Activated CD8-positive, alpha-beta memory T cell treated with anti-CD3 and anti-CD28 coated beads, Interleukin-2, amount 50 U/mL, for 48 hours (primary cell): ENCODE data around the gene PROCR.
"Not testable (repeated sequence)": the region's sequence is repeated elsewhere in the genome, so short reads cannot be mapped to it uniquely, and the experiment has no call there.

Experiments
- DNase-seq: peaks from one replicate; pipeline ENCODE4 v3.0.0-alpha.2; 2020

Gene PROCR

DNA sequence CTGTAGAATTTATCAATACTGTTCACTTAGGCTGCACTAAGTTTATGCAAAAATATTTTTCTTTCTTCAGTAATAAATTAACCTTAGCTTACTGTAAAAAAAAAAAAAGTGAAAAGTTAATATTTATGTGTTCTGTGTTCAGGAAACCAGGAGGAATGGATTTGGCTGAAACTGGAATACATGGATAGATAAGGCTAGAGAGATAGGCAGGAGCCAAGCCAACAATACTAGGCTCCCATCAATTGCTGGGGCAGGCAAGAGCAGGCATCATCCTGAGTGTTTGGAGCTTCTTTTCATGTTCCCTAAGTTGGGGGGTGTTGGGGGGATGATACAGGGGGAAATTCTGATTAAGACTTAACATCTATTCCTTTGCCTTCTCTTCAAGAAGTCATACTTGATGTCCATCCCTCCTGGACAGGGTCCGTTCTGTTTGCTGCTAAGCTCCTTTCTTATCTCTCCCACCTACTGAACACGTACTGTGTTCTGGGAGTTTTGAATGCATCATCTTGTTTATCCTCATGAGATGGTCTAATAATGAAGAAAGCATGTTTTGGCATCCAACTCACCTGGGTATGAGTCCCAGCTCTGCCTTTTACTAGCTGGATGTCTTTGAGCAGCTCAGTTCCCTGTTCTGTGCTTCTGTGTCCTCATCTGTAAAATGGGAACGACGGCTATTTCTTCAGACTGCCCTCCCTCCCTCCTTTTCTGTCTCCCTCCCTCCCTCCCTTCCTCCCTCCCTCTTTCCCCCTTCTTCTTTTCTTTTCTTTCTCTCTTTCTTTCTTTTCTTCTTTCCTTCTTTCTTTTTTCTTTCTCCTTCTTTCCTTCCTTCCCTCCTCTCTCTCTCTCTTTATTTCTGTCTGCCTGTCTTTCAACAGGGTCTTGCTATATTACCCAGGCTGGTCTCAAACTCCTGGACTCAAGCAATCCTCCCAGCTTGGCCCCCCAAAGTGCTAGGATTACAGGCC is 6.4 kb upstream of the PROCR start:
- no peak for DNase-seq

DNA sequence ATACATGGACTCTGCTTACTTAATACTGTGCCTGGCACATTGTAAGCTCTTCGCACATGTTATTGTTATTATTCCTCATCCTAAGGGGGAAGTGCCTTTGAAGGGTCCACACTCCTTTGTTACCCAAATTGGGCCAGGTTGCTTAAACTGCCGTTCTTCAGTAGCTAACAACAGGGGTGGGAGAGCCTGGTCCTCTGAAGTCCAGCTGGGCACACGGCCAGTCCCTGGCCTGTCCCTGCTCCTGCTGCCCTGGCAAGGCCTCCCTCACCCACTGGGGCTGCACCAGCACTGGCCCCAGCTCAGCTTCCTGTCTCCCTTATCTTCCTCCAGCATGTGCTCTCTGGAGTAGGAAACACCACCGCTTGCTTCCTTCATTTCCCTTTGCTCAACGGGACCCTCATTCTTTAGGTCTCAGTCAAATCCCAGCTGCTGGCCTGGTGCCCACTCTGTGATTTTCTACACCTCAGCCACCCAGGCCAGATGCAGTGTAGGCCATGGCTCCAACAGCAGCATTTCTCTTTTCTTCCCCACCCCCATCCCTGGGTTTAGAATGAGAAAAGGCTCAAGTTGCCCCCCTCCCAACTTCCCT is 5.5 kb upstream of the PROCR start:
- DNase-seq: no peak

DNA sequence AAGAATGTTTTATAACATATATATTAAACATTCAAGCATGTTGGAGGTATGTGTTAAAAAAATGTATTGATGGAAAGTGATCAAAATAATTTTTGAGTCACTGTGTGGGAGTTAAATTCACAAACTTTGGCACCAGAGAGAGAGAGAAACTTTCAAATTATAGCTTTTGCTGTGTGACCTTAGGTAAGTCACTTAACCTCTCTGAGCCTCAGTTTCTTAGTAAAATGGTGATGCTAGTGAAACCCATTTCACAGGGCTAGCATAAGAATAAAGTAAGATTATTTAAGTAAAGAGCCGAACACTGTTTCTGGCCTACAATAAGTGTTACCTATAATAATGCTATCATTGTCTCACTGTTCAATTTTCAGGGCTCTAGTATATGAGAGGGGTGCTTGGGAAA is 4.1 kb upstream of the PROCR start:
- DNase-seq: no peak

DNA sequence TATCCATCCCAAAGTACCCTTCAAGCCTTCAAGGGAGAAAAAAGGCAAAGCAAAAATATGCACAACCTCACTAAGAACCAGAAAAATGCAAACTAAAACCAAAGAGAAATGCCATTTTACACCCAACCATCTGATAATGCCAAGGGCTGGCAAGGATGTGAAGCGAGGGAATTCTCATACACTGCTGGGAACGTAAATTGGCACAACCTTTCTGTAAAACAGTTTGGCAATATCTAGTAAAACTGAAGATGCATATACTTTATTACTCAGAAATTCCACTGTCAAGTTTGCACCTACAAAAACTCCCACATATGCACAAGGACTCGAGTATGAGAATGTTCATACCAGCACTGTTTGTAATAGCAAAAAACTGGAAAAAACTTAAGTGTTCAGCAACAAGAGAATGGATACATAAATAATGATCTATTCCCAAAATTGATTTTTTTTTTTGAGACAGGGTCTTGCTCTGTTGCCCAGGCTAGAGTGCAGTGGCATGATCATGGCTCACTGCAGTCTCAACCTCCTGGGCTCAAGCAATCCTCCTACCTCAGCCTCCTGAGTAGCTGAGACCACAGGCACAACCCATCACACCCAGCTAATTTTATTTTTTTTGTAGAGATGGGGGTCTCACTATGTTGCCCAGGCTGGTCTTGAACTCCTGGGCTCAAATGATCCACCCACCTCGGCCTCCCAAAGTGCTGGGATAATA is 3.0 kb upstream of the PROCR start:
- not testable (repeated sequence) for DNase-seq

DNA sequence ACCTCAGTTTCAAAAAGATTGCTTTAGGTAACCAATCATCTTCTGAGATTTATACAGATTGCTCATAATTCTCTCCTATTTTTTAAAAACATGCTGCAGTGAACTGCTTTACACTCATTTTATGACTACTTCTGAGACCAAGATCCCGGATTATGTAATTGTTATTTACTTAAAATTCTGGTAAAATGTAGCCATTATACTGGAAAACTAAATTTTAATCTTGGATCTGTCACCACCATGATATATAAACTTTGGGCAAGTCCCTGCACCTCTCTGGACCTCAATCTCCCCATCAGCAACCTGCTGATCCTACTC is 477 bp upstream of the PROCR start:
- DNase-seq: no peak

DNA sequence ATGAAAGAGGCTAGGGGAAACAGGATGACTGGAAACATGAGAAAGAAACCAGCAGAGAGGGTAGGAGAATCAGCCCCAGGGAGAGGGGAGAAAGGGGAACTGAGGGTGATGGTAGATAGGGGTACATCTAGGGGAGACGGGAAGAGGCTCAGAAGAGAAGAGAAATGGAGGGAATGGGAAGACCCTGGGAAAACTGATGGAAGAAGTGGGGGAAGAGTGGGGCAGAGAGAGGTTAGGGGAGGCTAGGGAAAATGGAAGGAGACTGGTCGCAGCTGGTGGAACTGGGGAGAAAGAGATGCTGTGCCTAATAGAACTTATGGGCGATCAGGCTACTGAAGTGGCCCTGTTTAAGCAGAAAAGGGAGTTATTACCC is 548 bp downstream of the PROCR start:
- DNase-seq: no peak

DNA sequence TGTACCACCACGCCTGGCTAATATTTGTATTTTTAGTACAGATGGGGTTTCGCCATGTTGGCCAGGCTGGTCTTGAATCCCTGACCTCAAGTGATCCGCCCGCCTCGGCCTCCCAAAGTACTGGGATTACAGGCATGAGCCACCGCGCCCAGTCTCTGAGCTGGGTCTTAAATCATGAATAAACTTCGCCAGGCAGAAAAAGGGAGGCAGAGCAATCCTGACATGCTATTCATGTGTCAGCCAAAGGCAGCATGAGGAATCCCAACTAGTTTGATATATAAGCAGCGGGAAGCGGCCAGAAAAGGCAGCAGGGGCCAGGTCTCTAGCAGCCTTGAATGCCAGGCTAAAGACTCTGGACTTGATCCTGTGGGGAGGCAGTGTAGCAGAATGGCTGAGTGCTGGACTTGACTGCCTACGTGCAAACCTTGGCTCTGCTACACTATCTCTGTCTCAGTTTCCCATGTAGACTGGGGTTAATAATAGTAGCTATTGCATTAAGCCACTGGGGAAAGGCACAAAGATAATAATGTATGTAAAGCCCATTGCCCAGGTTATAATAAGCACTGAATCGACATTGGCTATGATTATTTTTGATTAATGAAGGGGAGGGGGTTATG is 1.8 kb downstream of the PROCR start:
- no peak for DNase-seq

DNA sequence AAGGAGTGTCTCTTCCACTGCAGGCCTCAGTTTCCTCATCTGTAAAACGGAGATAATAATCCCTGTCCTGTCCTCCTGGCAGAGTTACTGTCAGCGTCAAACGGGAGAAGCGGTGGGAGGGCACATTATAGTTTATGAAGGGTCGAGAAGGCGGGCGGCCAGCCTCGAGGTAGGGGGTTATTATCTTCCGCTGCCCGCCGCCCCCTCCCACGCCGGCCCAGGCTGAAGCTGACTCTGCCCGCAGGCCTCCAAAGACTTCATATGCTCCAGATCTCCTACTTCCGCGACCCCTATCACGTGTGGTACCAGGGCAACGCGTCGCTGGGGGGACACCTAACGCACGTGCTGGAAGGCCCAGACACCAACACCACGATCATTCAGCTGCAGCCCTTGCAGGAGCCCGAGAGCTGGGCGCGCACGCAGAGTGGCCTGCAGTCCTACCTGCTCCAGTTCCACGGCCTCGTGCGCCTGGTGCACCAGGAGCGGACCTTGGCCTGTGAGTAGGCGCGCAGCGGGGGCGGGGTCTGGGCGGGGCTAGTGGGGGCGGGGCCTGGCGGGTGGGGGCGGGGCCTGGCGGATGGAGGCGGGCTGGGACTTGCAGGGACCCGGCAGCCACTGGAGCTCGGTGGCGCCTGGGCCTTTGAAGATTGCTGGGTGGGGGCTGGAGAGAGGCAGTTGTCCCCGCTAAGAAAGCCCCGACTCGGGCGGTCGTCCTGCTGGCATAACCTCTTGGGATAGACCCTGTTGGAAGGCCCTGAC is 2.8 kb downstream of the PROCR start:
- no peak for DNase-seq

DNA sequence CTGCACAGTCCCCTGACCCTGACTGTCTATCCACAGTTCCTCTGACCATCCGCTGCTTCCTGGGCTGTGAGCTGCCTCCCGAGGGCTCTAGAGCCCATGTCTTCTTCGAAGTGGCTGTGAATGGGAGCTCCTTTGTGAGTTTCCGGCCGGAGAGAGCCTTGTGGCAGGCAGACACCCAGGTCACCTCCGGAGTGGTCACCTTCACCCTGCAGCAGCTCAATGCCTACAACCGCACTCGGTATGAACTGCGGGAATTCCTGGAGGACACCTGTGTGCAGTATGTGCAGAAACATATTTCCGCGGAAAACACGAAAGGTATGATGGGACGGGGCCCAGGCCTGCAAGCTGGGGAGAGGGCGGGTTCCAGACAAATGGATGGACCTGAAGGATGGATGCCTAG is 4.3 kb downstream of the PROCR start:
- no peak for DNase-seq

DNA sequence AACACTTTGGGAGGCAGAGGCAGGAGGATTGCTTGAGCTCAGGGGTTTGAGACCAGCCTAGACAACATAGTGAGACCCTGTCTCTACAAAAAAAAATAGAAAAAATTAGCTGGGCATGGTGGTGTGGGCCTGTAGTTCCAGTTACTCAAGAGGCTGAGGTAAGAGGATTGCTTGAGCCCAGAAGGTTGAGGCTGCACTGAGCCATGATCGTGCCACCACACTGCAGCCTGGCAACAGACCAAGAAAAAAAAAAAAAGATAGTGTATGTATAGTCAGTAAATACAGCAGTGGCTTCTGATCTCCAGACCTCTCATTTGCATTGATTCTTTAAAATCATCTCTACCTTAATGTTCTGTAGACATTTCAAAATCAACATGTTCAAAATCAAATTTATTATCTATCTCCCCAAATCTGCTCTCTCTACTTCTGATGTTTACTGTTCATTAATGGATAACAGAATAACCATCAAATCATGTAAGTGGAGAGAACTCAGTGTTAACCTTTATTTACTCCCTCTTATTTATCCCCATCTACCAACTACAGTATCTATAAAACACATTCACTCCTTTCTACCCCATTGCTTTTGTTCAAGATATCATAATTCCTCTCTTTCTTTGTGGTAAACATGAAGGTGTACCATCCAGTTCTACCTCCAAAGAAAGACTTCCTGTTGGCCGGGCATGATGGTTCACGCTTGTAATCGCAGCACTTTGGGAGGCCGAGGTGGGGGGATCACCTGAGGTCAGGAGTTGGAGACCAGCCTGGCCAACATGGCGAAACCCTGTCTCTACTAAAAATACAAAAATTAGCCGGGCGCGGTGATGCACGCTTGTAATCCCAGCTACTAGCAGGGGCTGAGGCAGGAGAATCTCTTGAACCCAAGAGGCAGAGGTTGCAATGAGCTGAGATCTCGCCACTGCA is 7.7 kb downstream of the PROCR start:
- no peak for DNase-seq

DNA sequence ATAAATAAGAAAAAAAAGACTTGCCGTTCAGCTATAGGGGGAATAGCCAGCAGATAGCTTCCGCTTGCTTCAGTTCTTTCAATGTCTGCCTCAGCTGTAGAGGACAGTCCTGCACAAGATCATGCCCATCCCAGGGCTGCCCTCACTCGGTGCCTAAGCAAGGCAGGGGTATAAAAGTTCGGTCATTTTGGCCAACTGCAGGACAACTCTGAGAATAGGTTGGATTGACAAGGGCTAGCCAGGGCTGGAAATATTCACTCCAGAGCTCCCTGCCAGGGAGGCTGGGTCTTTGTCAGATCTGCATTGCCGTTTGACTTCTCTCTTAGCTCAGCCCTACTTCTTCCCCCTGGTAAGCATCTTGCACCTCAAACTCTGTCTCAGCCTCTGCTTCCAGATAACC is 8.4 kb downstream of the PROCR start:
- no peak for DNase-seq

DNA sequence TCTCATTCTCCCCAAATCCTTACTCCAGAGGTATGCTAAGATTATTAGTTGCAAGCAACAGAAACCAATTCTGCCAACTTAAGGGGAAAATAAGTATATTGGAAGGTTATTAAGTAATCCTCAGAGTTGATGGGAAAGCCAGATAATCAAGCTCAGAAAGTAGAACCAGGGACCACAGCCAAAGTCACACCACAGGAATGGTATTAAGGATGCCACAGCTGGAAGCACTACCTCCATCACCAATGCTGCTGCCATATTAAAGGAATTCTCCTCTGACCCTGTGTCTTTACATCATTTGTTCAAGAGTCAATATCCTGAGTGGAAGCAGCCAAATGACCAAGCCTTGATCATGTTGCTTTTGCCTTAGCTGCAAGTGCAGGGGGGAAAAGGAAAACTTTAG is 9.9 kb downstream of the PROCR start:
- DNase-seq: no peak

DNA sequence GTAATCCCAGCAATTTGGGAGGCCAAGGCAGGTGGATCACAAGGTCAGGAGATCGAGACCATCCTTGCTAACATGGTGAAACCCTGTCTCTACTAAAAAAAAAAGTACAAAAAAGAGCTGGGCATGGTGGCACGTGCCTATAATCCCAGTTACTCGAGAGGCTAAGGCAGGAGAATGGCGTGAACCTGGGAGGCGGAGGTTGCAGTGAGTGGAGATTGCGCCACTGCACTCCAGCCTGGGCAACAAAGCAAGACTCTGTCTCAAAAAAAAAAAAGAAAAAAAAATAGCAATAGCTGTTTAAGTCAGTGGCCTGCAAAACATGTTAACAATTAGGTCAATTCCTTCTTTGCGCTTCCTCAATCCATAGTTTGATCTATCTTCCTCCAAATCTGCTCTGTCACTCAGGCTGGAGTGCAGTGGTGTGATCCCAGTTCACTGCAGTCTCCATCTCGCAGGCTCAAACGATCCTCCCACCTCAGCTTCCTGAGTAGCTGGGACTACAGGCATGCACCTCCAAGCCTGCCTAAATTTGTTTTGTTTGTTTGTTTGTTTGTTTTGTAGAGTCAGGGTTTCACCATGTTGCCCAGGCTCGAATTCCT is 14.9 kb downstream of the PROCR start:
- DNase-seq: not testable (repeated sequence)

DNA sequence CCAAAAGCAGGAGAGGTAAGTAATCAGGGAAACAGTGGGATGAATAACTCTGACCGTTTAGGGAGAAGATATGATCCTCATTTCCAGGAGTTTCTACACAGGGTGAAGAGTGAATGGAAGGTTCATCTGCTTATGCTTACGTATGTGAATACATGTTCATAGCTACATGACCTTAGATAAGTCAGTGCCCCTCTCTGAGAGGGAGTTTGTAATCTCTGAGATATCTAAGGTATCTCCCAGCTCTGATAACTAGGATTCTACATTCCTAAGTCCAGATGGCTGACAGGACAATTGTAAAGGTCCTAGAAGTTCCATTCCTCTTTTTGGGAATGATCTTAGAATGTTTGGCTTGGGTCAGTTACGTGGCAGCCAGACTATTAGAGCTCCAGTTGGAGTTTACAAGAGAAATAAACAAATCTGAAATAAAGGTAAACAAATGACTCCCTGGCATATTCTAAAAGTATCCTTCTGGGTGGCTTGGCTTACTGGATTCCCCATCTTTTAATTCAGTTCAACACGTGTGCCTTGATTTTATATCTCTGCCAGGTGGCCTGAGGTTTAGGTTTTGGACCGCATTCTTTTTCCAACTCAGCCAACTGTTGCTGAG is 15.8 kb downstream of the PROCR start:
- DNase-seq: no peak

DNA sequence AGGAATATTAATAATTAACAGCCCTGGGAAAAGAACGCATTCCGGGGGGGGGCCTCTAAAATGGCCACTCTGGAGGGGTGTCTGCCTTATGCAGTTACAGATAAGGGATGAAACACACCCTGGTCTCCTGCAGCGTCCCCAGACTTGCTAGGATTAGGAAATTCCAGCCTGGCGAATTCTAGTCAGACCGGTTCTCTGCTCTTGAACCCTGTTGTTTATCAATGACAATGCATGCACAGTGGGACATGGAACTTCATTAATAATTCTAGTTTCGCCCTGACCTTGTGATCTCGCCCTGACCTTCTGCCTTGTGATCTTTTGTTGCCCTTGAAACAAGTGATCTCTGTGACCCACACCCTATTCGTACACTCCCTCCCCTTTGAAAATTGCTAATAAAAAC is 17.4 kb downstream of the PROCR start:
- DNase-seq: not testable (repeated sequence)

DNA sequence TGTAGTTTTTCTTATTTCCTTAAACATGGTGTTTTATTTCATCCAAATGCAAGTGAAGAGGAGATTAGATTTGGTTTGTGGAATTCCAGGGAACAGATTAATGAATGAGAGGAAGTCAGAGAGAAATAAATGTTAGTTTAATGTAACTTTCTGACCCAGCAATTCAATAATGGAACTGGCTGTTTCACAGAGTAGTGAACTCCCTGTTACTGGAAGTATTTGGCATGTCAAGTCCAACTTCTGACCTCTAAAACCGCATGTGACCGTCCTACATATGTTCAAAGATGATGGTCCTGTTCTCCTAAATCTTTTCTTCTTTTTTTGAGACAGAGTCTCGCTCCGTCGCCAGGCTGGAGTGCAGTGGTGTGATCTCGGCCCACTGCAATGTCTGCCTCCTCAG is 18.7 kb downstream of the PROCR start:
- no peak for DNase-seq

DNA sequence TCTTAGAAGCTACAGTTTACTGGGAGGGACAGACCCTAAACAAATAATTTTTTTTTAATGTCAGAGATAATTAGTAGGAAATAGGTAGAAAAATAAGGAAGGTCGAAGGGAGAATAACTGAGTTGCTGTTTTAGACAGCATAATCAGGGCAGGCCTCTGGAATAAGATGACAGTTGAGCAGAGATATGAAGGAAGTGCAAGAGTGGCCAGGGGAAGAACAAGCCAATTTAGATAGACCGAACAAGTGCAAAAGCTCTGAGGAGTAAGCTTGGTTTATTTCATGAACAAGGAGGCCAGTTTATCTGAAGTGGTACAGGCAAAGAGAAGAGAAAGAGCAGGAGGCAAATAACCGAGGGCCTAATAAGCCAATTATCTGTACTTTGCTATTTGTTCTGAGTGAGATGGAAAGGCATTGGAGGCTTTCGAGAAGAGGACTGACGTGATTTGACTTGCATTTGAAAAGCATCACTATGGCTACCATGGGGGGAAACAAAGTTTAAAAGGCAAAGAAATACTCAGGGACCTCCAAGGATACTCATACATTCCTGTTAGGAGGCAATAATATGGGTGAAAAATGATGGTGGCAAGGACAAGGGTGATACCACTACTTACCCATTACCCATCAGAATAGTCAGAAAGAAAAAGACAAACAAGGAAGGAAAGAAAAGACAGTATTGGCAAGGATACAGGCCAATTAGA is 19.7 kb downstream of the PROCR start:
- DNase-seq: no peak

DNA sequence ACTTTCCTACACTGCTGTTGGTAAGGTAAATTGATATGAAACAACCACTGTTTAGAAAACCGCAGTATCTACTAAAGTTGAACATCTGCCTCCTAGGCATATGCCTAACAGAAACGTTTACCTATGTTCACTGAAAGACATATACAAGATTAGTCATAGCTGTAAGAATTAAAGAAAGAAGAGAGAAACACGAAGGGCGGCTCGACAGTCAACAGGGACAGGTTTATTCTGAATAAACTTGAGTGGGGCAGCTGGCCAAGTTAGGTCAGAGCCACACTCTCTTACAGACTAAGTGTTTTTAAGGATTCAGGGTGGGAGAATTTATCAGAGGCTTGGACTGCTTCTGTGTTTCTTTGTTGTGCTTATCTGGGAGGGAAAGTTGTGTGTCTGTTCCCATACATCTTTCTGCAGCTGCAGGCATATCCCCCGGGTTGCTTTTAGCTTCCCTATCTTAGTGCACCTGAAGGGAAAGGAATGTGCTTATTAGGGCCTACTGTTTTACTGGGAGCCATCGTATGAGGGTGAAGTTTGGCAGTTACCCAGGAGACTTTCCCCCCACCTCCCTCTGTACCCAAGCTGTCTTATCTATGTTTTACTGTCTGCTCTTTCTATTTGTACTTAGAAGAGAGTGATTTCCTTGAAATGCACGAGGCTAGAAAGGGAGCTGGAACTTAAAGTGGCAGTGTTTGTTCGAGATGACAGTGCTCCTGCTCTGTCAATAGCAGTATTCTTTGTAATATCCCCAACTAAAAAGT is 20.4 kb downstream of the PROCR start:
- DNase-seq: no peak

DNA sequence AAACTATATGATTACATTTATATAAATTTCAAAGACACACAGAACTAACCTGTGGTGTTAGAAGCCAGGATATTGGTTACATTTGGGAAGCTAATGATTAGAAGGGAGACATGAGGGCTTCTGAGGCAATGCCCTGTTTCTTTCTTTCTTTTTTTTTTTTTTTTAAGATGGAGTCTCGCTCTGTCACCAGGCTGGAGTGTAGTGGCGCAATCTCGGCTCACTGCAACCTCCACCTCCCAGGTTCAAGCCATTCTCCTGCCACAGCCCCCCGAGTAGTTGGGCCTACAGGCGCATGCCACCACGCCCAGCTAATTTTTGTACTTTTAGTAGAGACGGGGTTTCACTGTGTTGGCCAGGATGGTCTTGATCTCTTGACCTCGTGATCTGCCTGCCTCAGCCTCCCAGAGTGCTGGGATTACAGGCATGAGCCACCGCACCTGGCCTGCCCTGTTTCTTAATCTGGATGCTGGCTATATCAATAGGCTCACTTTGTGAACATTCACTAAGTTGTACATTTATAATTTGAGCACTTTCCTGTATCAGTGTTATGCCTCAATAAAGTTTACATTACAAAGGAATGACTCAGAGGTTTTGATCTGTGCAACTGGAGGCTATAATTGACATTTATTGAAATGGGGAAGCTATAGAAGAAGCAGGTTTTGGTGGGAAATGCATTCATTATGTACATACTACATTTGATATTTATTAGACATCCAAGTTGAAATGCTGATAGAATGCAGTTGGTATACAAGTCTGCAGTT is 21.3 kb downstream of the PROCR start:
- DNase-seq: not testable (repeated sequence)
